ENCODE results near the gene TRABD2A.
A peak's percentile ranks its signal among the peaks of the same experiment; 100 is the strongest.
"Not testable (repeated sequence)": the region's sequence is repeated elsewhere in the genome, so short reads cannot be mapped to it uniquely, and the experiment has no call there.

TRABD2A gene

GRCh38 chr2:84880645-84881521, at the start of gene TRABD2A:
Gene TRABD2A (minus strand): TSS chr2:84881084. CDS start chr2:84881039, 45 bp downstream.
- DNase-seq, result no peak

GRCh38 chr2:84927275-84927627, 46.4 kb upstream of the TRABD2A start:
- DNase-seq, result no peak

- peak; percentile 87 for DNase-seq
These were observed 45.0 kb upstream of the TRABD2A start for GRCh38 chr2:84925724-84926376.

DNA sequence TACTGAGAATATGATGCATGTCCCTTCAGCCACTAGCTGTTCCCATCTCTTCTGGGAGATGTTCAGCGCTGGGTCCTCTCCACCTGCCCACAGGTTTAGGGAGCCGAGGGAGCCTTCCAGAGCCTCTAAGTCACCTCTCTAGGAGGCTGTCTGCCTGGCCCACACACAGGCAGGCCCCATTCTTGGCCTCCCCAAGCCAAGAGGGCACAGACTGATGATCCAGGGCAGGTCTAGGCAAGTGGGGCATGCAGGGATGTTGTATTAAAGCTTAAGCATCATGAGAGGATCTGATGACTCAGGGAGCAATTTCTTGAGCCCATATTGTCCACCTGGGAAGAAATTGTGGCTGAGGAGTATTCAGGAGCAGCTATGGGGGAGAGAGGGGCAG, 44.4 kb upstream of the TRABD2A start:
- no peak for DNase-seq

- no peak for DNase-seq
These were observed 43.6 kb upstream of the TRABD2A start for GRCh38 chr2:84924173-84925106.

DNA sequence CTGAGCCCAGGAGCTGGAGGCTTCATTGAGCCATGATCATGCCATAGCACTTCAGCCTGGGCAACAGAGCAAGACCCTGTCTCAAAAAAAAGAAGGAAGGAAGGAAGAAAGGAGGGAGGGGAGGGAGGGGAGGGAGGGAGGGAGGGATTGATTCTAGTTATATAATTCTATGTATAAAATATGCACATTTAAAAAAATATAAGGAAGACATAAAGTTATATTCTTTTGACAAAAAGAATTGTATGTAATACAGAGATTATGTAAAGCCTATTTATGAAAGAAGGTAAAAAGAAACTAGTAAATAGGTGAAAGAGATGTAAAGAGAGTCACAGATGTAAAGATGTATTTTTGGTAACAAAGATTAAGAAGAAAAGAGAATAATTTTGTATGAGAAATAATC, 42.1 kb upstream of the TRABD2A start:
- DNase-seq, result no peak

GRCh38 chr2:84919885-84920580, 39.1 kb upstream of the TRABD2A start:
- peak; percentile 99 for DNase-seq

DNA sequence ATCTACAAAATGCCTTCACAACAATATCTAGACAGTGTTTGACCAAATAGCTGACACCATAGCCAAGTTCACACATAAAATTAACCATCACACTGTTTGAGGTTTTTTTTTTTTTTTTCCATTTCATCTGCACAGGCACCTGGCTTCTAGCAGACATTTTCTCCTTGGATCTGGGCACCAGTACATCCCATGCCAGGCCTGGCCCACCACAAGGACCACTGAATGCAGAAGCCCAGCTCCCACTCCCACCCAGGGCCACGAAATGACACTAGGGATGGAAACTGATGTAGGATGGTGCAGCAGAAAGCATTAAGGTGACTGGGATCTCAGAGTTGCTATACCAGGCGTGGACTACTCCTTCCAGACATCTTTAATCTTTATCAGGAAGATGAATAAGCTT, 37.5 kb upstream of the TRABD2A start:
- DNase-seq, result no peak

DNA sequence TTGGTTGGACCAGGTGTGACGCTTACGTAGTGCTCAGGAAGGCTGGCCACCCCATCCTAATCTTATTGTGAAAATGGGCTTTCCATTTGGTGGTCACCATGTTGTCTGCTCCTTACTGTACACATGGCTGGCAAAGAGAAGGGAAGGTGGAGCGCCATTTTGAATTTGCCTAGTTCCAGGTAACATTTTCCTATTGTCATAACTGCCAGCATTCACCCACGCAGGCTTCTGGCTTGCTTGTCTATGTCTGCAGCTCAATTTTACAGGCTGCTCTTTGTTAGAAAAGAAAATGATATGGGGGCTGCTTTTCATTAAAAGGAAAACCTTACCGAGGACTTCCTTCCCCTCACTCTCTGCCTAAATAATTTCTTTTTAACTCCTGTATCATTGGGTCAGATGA, 36.9 kb upstream of the TRABD2A start:
- DNase-seq, result not testable (repeated sequence)

DNA sequence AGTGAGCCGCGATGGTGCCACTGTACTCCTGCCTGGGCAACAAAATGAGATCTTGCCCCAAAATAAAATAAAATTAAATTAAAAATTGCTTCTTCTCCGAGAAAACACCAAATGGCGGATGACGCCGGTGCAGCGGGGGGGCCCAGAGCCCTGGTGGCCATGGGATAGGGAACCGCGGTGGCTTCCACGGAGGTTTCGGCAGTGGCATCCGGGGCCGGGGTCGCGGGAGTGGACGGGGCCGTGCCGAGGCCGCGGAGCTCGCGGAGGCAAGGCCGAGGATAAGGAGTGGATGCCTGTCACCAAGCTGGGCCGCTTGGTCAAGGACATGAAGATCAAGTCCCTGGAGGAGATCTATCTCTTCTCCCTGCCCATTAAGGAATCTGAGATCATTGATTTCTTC, 34.8 kb upstream of the TRABD2A start:
- not testable (repeated sequence) for DNase-seq

DNA sequence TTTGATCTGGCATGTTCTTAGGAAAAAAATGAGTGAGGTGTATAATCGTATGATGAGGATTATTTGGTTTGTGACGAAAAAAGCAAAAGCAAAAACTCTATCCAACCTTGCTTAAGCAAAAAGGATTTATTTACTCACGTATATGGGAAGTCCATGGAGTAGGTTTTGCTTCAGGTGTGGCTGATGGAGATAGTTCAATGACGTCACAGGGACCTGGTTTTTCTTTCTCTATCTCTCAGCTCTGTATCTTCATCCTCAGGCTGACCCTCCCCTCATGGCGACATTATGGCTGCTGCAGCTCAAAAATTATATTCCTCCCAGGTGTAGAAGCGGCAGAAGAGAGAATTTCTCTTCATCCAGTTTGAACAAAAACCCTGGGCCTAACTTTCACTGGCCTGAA, 33.5 kb upstream of the TRABD2A start:
- no peak for DNase-seq

GRCh38 chr2:84912984-84913383, 32.1 kb upstream of the TRABD2A start:
- DNase-seq, result no peak

- no peak for DNase-seq
These were observed 30.3 kb upstream of the TRABD2A start for GRCh38 chr2:84911135-84911678.

- DNase-seq, result no peak
These were observed 28.2 kb upstream of the TRABD2A start for GRCh38 chr2:84908948-84909713.

- peak; percentile 84 for DNase-seq
These were observed 26.2 kb upstream of the TRABD2A start for GRCh38 chr2:84906900-84907714.

- no peak for DNase-seq
These were observed 25.4 kb upstream of the TRABD2A start for GRCh38 chr2:84906108-84906899.

- peak; percentile 90 for DNase-seq
These were observed 24.6 kb upstream of the TRABD2A start, which contains the start of gene TMSB10 for GRCh38 chr2:84905181-84906107. Gene TMSB10 (plus strand): TSS chr2:84905656.

DNA sequence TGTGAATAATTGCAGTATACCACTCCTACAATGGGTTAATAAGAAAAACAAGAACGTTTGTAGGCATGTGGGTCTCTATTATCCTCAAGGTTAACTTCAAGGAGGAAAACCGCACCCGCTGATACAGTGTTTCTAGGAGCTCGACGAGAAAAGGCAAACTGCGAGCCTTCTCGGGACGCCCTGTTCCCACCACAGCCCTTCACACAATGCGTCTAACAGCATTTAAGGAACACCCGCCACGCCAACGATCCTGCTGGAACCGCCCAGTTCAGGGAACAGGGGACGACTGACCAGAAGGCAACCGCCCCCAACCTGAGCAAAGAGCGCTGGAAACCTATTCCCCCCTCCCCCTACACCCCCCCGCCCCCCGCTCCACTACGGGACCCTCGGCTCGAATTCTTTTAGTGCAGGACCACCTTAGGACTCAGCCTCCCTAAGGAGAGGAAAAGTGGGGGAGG, 23.9 kb upstream of the TRABD2A start:
- DNase-seq, result no peak

Data from kidney glomerular epithelial cell (primary cell).